ENCODE results near the gene LRIT1.

The LRIT1 gene

GRCh38 chr10:84262190-84262956, 21.0 kb upstream of the LRIT1 start:
- TF ChIP-seq EZH2phosphoT487 (IDR thresholded peaks at IDR 0.05; ENCODE audit: borderline replicate concordance) (no peak), CTCF (conservative IDR thresholded peaks at IDR 0.05; ENCODE audit: low read length) (no peak)
- H3K36me3 ChIP-seq (ENCODE audit: insufficient read depth, low read length) = no peaks in the 10 kb centered on the region
- no peaks in the 10 kb centered on the region for H3F3A ChIP-seq (ENCODE audit: low read depth)
- no peaks in the 10 kb centered on the region for H3K79me2 ChIP-seq (ENCODE audit: insufficient read depth, low read length)
- no peaks in the 10 kb centered on the region for H3K27me3 ChIP-seq (ENCODE audit: insufficient read depth, low read length, poor library complexity, severe bottlenecking)
- H3K4me3 ChIP-seq (ENCODE audit: low read length, poor library complexity, severe bottlenecking) = no peak overlapping the region
- no peak overlapping the region for H2AFZ ChIP-seq (ENCODE audit: low read length)
- H3K9ac ChIP-seq (ENCODE audit: low read depth, low read length, poor library complexity, severe bottlenecking) = no peak overlapping the region
- H3K4me1 ChIP-seq (ENCODE audit: insufficient read depth, low read length, poor library complexity, severe bottlenecking) = no peaks in the 10 kb centered on the region
- no peaks in the 10 kb centered on the region for H4K20me1 ChIP-seq (ENCODE audit: insufficient read depth, low read length, poor library complexity, severe bottlenecking)
- H3K4me2 ChIP-seq (ENCODE audit: low read depth, low read length, poor library complexity, severe bottlenecking) = no peak overlapping the region
- H3K9me3 ChIP-seq (ENCODE audit: insufficient read depth, low read depth, low read length) = no peaks in the 10 kb centered on the region
- H3K9me2 ChIP-seq (replicated peaks; ENCODE audit: low read depth, low read length) = no peaks in the 10 kb centered on the region

GRCh38 chr10:84261236-84261915, 20.0 kb upstream of the LRIT1 start:
- H3K79me2 ChIP-seq (ENCODE audit: insufficient read depth, low read length) = no peaks in the 10 kb centered on the region
- no peaks in the 10 kb centered on the region for H3K9me3 ChIP-seq (ENCODE audit: insufficient read depth, low read depth, low read length)
- H3K9ac ChIP-seq (ENCODE audit: low read depth, low read length, poor library complexity, severe bottlenecking) = no peak overlapping the region
- H3K9me2 ChIP-seq (replicated peaks; ENCODE audit: low read depth, low read length) = no peaks in the 10 kb centered on the region
- TF ChIP-seq EZH2phosphoT487 (IDR thresholded peaks at IDR 0.05; ENCODE audit: borderline replicate concordance) (no peak), CTCF (conservative IDR thresholded peaks at IDR 0.05; ENCODE audit: low read length) (no peak)
- no peaks in the 10 kb centered on the region for H4K20me1 ChIP-seq (ENCODE audit: insufficient read depth, low read length, poor library complexity, severe bottlenecking)
- no peak overlapping the region for H3K4me2 ChIP-seq (ENCODE audit: low read depth, low read length, poor library complexity, severe bottlenecking)
- H2AFZ ChIP-seq (ENCODE audit: low read length) = no peak overlapping the region
- no peaks in the 10 kb centered on the region for H3K4me1 ChIP-seq (ENCODE audit: insufficient read depth, low read length, poor library complexity, severe bottlenecking)
- H3K36me3 ChIP-seq (ENCODE audit: insufficient read depth, low read length) = no peaks in the 10 kb centered on the region
- H3K4me3 ChIP-seq (ENCODE audit: low read length, poor library complexity, severe bottlenecking) = no peak overlapping the region
- H3K27me3 ChIP-seq (ENCODE audit: insufficient read depth, low read length, poor library complexity, severe bottlenecking) = no peaks in the 10 kb centered on the region
- H3F3A ChIP-seq (ENCODE audit: low read depth) = no peaks in the 10 kb centered on the region

GRCh38 chr10:84258034-84258695, 16.8 kb upstream of the LRIT1 start:
- Histone ChIP-seq H3K9me3 (ENCODE audit: insufficient read depth, low read depth, low read length) (no peaks in the 10 kb centered on the region), H3K36me3 (ENCODE audit: insufficient read depth, low read length) (no peaks in the 10 kb centered on the region), H3K4me2 (ENCODE audit: low read depth, low read length, poor library complexity, severe bottlenecking) (no peak overlapping the region), H3K79me2 (ENCODE audit: insufficient read depth, low read length) (no peaks in the 10 kb centered on the region), H3K9ac (ENCODE audit: low read depth, low read length, poor library complexity, severe bottlenecking) (no peak overlapping the region), H3F3A (ENCODE audit: low read depth) (no peaks in the 10 kb centered on the region), H4K20me1 (ENCODE audit: insufficient read depth, low read length, poor library complexity, severe bottlenecking) (no peaks in the 10 kb centered on the region), H2AFZ (ENCODE audit: low read length) (no peak overlapping the region), H3K27me3 (ENCODE audit: insufficient read depth, low read length, poor library complexity, severe bottlenecking) (no peaks in the 10 kb centered on the region), H3K4me1 (ENCODE audit: insufficient read depth, low read length, poor library complexity, severe bottlenecking) (no peaks in the 10 kb centered on the region), H3K4me3 (ENCODE audit: low read length, poor library complexity, severe bottlenecking) (no peak overlapping the region), H3K9me2 (replicated peaks; ENCODE audit: low read depth, low read length) (no peaks in the 10 kb centered on the region)
- no peak for TF ChIP-seq CTCF (conservative IDR thresholded peaks at IDR 0.05; ENCODE audit: low read length)
- TF ChIP-seq EZH2phosphoT487 (IDR thresholded peaks at IDR 0.05; ENCODE audit: borderline replicate concordance) = no peak

Data from Loucy (cell line).